ENCODE results near the gene OR52D1.

Gene OR52D1

GRCh38 chr11:5504403-5504921 is 16.0 kb downstream of the OR52D1 start:
- no peak overlapping the region for H3K9ac ChIP-seq (ENCODE audit: low read depth, low read length, poor library complexity, severe bottlenecking)
- no peaks in the 10 kb centered on the region for H3F3A ChIP-seq (ENCODE audit: low read depth)
- no peak for TF ChIP-seq EZH2phosphoT487 (IDR thresholded peaks at IDR 0.05; ENCODE audit: borderline replicate concordance)
- TF ChIP-seq, protein P1, sequence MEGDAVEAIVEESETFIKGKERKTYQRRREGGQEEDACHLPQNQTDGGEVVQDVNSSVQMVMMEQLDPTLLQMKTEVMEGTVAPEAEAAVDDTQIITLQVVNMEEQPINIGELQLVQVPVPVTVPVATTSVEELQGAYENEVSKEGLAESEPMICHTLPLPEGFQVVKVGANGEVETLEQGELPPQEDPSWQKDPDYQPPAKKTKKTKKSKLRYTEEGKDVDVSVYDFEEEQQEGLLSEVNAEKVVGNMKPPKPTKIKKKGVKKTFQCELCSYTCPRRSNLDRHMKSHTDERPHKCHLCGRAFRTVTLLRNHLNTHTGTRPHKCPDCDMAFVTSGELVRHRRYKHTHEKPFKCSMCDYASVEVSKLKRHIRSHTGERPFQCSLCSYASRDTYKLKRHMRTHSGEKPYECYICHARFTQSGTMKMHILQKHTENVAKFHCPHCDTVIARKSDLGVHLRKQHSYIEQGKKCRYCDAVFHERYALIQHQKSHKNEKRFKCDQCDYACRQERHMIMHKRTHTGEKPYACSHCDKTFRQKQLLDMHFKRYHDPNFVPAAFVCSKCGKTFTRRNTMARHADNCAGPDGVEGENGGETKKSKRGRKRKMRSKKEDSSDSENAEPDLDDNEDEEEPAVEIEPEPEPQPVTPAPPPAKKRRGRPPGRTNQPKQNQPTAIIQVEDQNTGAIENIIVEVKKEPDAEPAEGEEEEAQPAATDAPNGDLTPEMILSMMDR (conservative IDR thresholded peaks at IDR 0.05; ENCODE audit: low read length) = no peak
- H3K4me2 ChIP-seq (ENCODE audit: low read depth, low read length, poor library complexity, severe bottlenecking) = no peak overlapping the region
- H3K9me2 ChIP-seq (replicated peaks; ENCODE audit: low read depth, low read length) = no peaks in the 10 kb centered on the region
- H3K36me3 ChIP-seq (ENCODE audit: insufficient read depth, low read length) = no peaks in the 10 kb centered on the region
- no peaks in the 10 kb centered on the region for H3K9me3 ChIP-seq (ENCODE audit: insufficient read depth, low read depth, low read length)
- no peaks in the 10 kb centered on the region for H3K27me3 ChIP-seq (ENCODE audit: insufficient read depth, low read length, poor library complexity, severe bottlenecking)
- H3K79me2 ChIP-seq (ENCODE audit: insufficient read depth, low read length) = no peaks in the 10 kb centered on the region
- H3K4me3 ChIP-seq (ENCODE audit: low read length, poor library complexity, severe bottlenecking) = no peak overlapping the region
- no peaks in the 10 kb centered on the region for H3K4me1 ChIP-seq (ENCODE audit: insufficient read depth, low read length, poor library complexity, severe bottlenecking)
- no peaks in the 10 kb centered on the region for H4K20me1 ChIP-seq (ENCODE audit: insufficient read depth, low read length, poor library complexity, severe bottlenecking)
- no peak overlapping the region for H2AFZ ChIP-seq (ENCODE audit: low read length)

DNA sequence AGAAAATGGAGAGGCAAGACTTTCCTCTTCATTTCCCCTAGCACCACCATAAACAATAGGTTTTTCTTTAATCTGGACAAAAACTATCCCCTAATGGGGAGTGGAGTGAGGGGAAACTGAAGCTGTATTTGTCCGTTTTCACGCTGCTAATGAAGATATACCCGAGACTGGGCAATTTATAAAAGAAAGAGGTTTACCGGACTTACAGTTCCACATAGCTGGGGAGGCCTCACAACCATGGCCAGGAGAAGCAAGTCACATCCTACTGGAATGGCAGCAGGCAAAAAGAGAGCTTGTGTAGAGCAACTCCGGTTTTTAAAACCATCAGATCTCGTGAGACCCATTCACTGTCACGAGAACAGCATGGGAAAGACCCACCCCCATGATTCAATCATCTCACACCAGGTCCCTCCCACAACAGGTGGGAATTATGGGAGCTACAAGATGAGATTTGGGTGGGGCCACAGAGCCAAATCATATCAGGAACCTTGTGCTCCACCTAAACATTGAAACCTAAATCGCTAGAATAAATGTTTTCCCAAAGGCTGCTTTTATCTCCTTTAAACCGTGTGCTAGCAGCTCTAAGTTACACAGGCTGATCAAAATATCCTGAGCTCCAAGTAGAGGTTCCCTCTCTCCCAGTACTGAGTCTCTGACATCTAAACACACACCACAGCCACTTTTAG is 17.0 kb downstream of the OR52D1 start:
- H2AFZ ChIP-seq (ENCODE audit: low read length) = no peak overlapping the region
- H3K9me3 ChIP-seq (ENCODE audit: insufficient read depth, low read depth, low read length) = no peaks in the 10 kb centered on the region
- no peaks in the 10 kb centered on the region for H3K27me3 ChIP-seq (ENCODE audit: insufficient read depth, low read length, poor library complexity, severe bottlenecking)
- no peaks in the 10 kb centered on the region for H4K20me1 ChIP-seq (ENCODE audit: insufficient read depth, low read length, poor library complexity, severe bottlenecking)
- no peak for TF ChIP-seq EZH2phosphoT487 (IDR thresholded peaks at IDR 0.05; ENCODE audit: borderline replicate concordance)
- TF ChIP-seq, protein P1 (conservative IDR thresholded peaks at IDR 0.05; ENCODE audit: low read length) = no peak
- H3K9ac ChIP-seq (ENCODE audit: low read depth, low read length, poor library complexity, severe bottlenecking) = no peak overlapping the region
- H3F3A ChIP-seq (ENCODE audit: low read depth) = no peaks in the 10 kb centered on the region
- no peaks in the 10 kb centered on the region for H3K36me3 ChIP-seq (ENCODE audit: insufficient read depth, low read length)
- no peak overlapping the region for H3K4me3 ChIP-seq (ENCODE audit: low read length, poor library complexity, severe bottlenecking)
- H3K4me1 ChIP-seq (ENCODE audit: insufficient read depth, low read length, poor library complexity, severe bottlenecking) = no peaks in the 10 kb centered on the region
- H3K9me2 ChIP-seq (replicated peaks; ENCODE audit: low read depth, low read length) = no peaks in the 10 kb centered on the region
- H3K79me2 ChIP-seq (ENCODE audit: insufficient read depth, low read length) = no peaks in the 10 kb centered on the region
- no peak overlapping the region for H3K4me2 ChIP-seq (ENCODE audit: low read depth, low read length, poor library complexity, severe bottlenecking)

GRCh38 chr11:5507177-5507932 is 18.9 kb downstream of the OR52D1 start:
- no peaks in the 10 kb centered on the region for H4K20me1 ChIP-seq (ENCODE audit: insufficient read depth, low read length, poor library complexity, severe bottlenecking)
- no peaks in the 10 kb centered on the region for H3K27me3 ChIP-seq (ENCODE audit: insufficient read depth, low read length, poor library complexity, severe bottlenecking)
- H3K4me2 ChIP-seq (ENCODE audit: low read depth, low read length, poor library complexity, severe bottlenecking) = no peak overlapping the region
- no peaks in the 10 kb centered on the region for H3K79me2 ChIP-seq (ENCODE audit: insufficient read depth, low read length)
- H3K9ac ChIP-seq (ENCODE audit: low read depth, low read length, poor library complexity, severe bottlenecking) = no peak overlapping the region
- H3F3A ChIP-seq (ENCODE audit: low read depth) = no peaks in the 10 kb centered on the region
- no peak overlapping the region for H3K4me3 ChIP-seq (ENCODE audit: low read length, poor library complexity, severe bottlenecking)
- TF ChIP-seq EZH2phosphoT487 (IDR thresholded peaks at IDR 0.05; ENCODE audit: borderline replicate concordance) = no peak
- TF ChIP-seq, protein P1 (conservative IDR thresholded peaks at IDR 0.05; ENCODE audit: low read length) = no peak; the same call in 1 of the 2 replicates
- no peaks in the 10 kb centered on the region for H3K36me3 ChIP-seq (ENCODE audit: insufficient read depth, low read length)
- no peaks in the 10 kb centered on the region for H3K9me3 ChIP-seq (ENCODE audit: insufficient read depth, low read depth, low read length)
- H2AFZ ChIP-seq (ENCODE audit: low read length) = no peak overlapping the region
- H3K4me1 ChIP-seq (ENCODE audit: insufficient read depth, low read length, poor library complexity, severe bottlenecking) = no peaks in the 10 kb centered on the region
- H3K9me2 ChIP-seq (replicated peaks; ENCODE audit: low read depth, low read length) = no peaks in the 10 kb centered on the region
